ENCODE results near the gene CHD3. TPM values are rescaled to one million over a fixed set of nuclear protein-coding genes. Genes with fewer than 3 reads are reported as not detected.

The CHD3 gene
- total and polyA plus RNA-seq, 2 donors (not counting 1 experiment from before 2014, with no cell fraction given) = 68.1 to 69.1 TPM

GRCh38 chr17:7886227-7887037 is 2.2 kb upstream of the CHD3 start:
- DNase-seq (peak; percentile 55), ATAC-seq (ENCODE audit: low read depth) (peak; percentile 3)
- Histone ChIP-seq H3K9ac (ENCODE audit: low read length) (peak overlapping the region; percentile 68), H3K27ac (ENCODE audit: low read length in 2 of 2) (peak overlapping the region; percentile 46 to 68), H3K36me3 (replicated peaks in 1 of 2; ENCODE audit: control extremely low read depth in 1 of 2, control insufficient read depth in 1 of 2, extremely low read depth in 1 of 2, insufficient read depth in 2 of 2, low read length in 1 of 2) (peaks cover 0 to 8% of the 10 kb centered on the region in 2 experiments), H3K79me2 (ENCODE audit: control insufficient read depth, insufficient read depth, low read length) (peaks cover 14% of the 10 kb centered on the region), H3K27me3 (replicated peaks in 1 of 4; ENCODE audit: control extremely low read depth in 1 of 4, control insufficient read depth in 3 of 4, insufficient read depth in 4 of 4, low read length in 3 of 4) (no peaks in the 10 kb centered on the region), H3K4me2 (replicated peaks; ENCODE audit: low read depth, low read length, poor library complexity, severe bottlenecking) (peak overlapping the region; percentile 86), H3K9me3 (ENCODE audit: control extremely low read depth in 1 of 3, control insufficient read depth in 2 of 3, insufficient read depth in 1 of 3, low read length in 2 of 3) (no peaks in the 10 kb centered on the region), H4K20me1 (ENCODE audit: control insufficient read depth, insufficient read depth, low read length, poor library complexity, severe bottlenecking) (no peaks in the 10 kb centered on the region), H3K4me1 (ENCODE audit: control insufficient read depth in 2 of 2, insufficient read depth in 2 of 2, low read length in 2 of 2) (peaks cover 25 to 42% of the 10 kb centered on the region in 2 donors), H2AFZ (ENCODE audit: insufficient read depth, low read depth, low read length, poor library complexity, severe bottlenecking) (peak overlapping the region; percentile 69), H3K4me3 (ENCODE audit: control extremely low read depth in 1 of 5, extremely low read depth in 1 of 5, insufficient read depth in 1 of 5, low read depth in 2 of 5, low read length in 4 of 5) (peak overlapping the region; percentile 65 to 95 (median 79))
- Mint-ChIP-seq H3K27me3 (no peaks in the 10 kb centered on the region), H3K27ac (no peak overlapping the region), H3K4me1 (peaks cover 3% of the 10 kb centered on the region), H3K4me3 (no peak overlapping the region), H3K9me3 (ENCODE audit: insufficient read depth) (no peaks in the 10 kb centered on the region)
- POLR2A ChIA-PET = interaction anchor here (0.8 to 1.4 kb wide), 2 partner anchors 29 kb away, joined by 4 to 8 read pairs; partner anchors contain the start of genes NAA38 and RNF227
- CTCF ChIA-PET = interaction anchor here (0.8 to 1.4 kb wide), 6 partner anchors 18 to 171 kb away, joined by 3 to 5 read pairs (median 3); partner anchors contain the start of gene RNF227
- WGBS (ENCODE audit: insufficient coverage) = under 1% methylated on average over 20 of the region's 30 CpGs
- TF ChIP-seq CTCF (IDR thresholded peaks at IDR 0.05) (no peak), EZH2 (IDR thresholded peaks at IDR 0.05; ENCODE audit: borderline replicate concordance, insufficient read depth, low read depth, low read length, poor library complexity, severe bottlenecking) (no peak)
- intact Hi-C loops (cut with micrococcal nuclease) = loop anchor here (1.0 to 10.0 kb wide), 4 partner anchors 29 to 142 kb away; partner anchors contain the start of gene CNTROB

Measured in B cell (primary cell).